K562 (cell line): ENCODE measurements around the gene DLGAP1. TPM values are rescaled to one million over a fixed set of nuclear protein-coding genes. Genes with fewer than 3 reads are reported as not detected.

Experiments used
- PTTG1 ChIP-seq: fragments of 450-650 bp; IDR thresholded peaks from 2 replicates; pipeline ENCODE4 v1.6.1; 2016; ENCODE audit warnings: low read depth, mild to moderate bottlenecking, missing genetic modification characterization, missing compliant biosample characterization
- RBFOX2 ChIP-seq: fragments of 200-400 bp; formaldehyde crosslinking; IDR thresholded peaks from 2 replicates; pipeline ENCODE4 v1.6.1; 2017; ENCODE audit warnings: low read depth, mild to moderate bottlenecking, low read length, moderate library complexity
- SMARCC2 ChIP-seq: fragments of 450-650 bp; IDR thresholded peaks from 2 replicates; pipeline ENCODE4 v1.6.1; 2017; ENCODE audit warnings: antibody characterized with exemption, moderate library complexity, mild to moderate bottlenecking, low read depth
- ZBTB17 ChIP-seq: fragments of 450-650 bp; formaldehyde crosslinking; IDR thresholded peaks from 2 replicates; pipeline ENCODE4 v1.4.0; 2020; ENCODE audit warnings: mild to moderate bottlenecking
- ZNF197 ChIP-seq: fragments of 200-800 bp; sonication (Bioruptor generic); IDR thresholded peaks from 2 replicates; pipeline ENCODE4 v1.6.1; 2016; ENCODE audit warnings: low read depth, missing genetic modification characterization, missing compliant biosample characterization
- ZNF764 ChIP-seq: fragments of 250-450 bp; sonication (Bioruptor Pico); IDR thresholded peaks from 2 replicates; pipeline ENCODE4 v1.4.0; 2020; ENCODE audit warnings: low read depth, mild to moderate bottlenecking, moderate library complexity
- ZNF766 ChIP-seq: fragments of 200-800 bp; sonication (Bioruptor generic); conservative IDR thresholded peaks from 2 replicates; pipeline ENCODE4 v1.6.1; 2016; ENCODE audit warnings: missing genetic modification characterization, missing compliant biosample characterization
- polyA plus RNA-seq, 8 experiments: library from polyadenylated mRNA; depleted of rRNA in 4 of 8; stranded (reverse) in 5 of 8; unstranded in 3 of 8; fragments of >200 nt; fragmentation: Nextera tagmentation in 2 of 8; fragmentation: Illumina TruSeq in 1 of 8; extraction: Ambion mirVana in 2 of 8; extraction: Trizol in 1 of 8; gene quantifications; 2 replicates each; pipeline versions ENCODE4 v1.2.1 to v1.2.3, GENCODE V29; 2011 to 2014; ENCODE audit warnings: inconsistent platforms in 1 of 8, missing spikeins in 1 of 8
- total RNA-seq, 7 experiments: library from RNA; depleted of rRNA in 6 of 7; stranded (reverse); fragments of >200 nt in 6 of 7; fragmentation: Illumina TruSeq in 2 of 7; extraction: Trizol in 2 of 7; gene quantifications; 2 replicates each; pipeline versions ENCODE4 v1.2.1 to v1.2.3, GENCODE V29; 2011 to 2021; ENCODE audit warnings: low replicate concordance in 1 of 7
- TF ChIP-seq, protein P1 (sequence below): sonication (generic); formaldehyde crosslinking; IDR thresholded peaks from 2 replicates; pipeline ENCODE4 v1.8.0; 2022; ENCODE audit warnings: mild to moderate bottlenecking, missing genetic modification reagents
- TF ChIP-seq, protein P2 (sequence below): sonication (generic); formaldehyde crosslinking; IDR thresholded peaks from 2 replicates; pipeline ENCODE4 v1.9.0; 2022; ENCODE audit warnings: mild to moderate bottlenecking, missing genetic modification reagents
- TF ChIP-seq, protein P3 (sequence below), 3 experiments: fragments of 200-800 bp in 1 of 3; sonication (Bioruptor generic) in 1 of 3; sonication (generic) in 1 of 3; formaldehyde crosslinking in 1 of 3; IDR thresholded peaks; 2 replicates each; pipeline versions ENCODE4 v1.6.1 to v1.8.0; 2016 to 2022; ENCODE audit warnings: mild to moderate bottlenecking in 2 of 3, missing compliant biosample characterization in 2 of 3, missing genetic modification characterization in 2 of 3, missing genetic modification reagents in 1 of 3
- TF ChIP-seq, protein P4 (sequence below), 2 experiments: fragments of 250-450 bp in 1 of 2; fragments of 450-650 bp in 1 of 2; sonication (Bioruptor Pico) in 1 of 2; IDR thresholded peaks; 2 replicates each; pipeline versions ENCODE4 v1.6.1 to v1.8.0; 2016 to 2021; ENCODE audit warnings: mild to moderate bottlenecking in 2 of 2, moderate library complexity in 2 of 2, missing compliant biosample characterization in 1 of 2, missing genetic modification characterization in 1 of 2
- TF ChIP-seq, protein P5 (sequence below): fragments of 450-650 bp; formaldehyde crosslinking; IDR thresholded peaks from 2 replicates; pipeline ENCODE4 v1.4.0; 2020; ENCODE audit warnings: mild to moderate bottlenecking, mixed read lengths

DLGAP1 gene
- total and polyA plus RNA-seq, 9 of the 15 experiments (the other 6 are each of a cell fraction or from before 2014, with no cell fraction given): 0.04 to 0.22 (median 0.08) TPM

DNA sequence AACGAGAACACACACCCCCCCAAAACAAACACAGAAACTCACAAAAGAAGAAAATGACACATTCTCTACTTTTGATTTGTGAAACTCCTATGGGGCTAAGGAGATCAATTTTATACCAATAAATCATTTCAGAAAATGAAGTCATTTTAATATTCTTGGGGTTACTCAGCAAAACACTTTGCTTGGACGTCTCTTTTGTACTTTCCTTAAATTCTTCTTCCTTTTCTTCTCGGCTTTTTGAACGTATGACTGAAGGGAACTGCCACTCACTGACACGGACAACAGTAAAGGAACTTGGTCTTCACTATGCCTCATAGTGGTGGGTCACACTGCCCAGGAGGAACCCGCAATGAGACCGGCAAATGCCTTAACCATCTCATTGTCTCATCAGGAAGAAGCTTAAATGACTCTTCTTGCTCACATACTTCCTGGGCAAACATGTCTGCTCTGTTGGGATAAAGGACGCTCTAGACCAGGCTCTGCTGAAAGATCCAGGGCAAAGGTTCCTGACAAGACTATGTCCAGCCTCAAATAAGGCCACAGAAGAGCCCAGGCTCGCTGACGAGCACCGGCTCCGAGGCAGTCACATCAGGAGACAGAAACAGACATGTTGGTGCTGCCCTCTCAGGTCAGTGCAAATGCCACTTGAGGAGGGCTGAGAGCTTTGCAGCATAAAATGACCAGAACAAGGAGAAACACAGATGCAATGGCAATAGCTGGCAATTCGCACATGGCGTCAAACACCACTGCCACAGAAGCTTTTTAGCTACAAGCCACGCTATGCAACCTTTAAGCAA is 799.7 kb downstream of the DLGAP1 start (continued):
- TF ChIP-seq, protein P1, sequence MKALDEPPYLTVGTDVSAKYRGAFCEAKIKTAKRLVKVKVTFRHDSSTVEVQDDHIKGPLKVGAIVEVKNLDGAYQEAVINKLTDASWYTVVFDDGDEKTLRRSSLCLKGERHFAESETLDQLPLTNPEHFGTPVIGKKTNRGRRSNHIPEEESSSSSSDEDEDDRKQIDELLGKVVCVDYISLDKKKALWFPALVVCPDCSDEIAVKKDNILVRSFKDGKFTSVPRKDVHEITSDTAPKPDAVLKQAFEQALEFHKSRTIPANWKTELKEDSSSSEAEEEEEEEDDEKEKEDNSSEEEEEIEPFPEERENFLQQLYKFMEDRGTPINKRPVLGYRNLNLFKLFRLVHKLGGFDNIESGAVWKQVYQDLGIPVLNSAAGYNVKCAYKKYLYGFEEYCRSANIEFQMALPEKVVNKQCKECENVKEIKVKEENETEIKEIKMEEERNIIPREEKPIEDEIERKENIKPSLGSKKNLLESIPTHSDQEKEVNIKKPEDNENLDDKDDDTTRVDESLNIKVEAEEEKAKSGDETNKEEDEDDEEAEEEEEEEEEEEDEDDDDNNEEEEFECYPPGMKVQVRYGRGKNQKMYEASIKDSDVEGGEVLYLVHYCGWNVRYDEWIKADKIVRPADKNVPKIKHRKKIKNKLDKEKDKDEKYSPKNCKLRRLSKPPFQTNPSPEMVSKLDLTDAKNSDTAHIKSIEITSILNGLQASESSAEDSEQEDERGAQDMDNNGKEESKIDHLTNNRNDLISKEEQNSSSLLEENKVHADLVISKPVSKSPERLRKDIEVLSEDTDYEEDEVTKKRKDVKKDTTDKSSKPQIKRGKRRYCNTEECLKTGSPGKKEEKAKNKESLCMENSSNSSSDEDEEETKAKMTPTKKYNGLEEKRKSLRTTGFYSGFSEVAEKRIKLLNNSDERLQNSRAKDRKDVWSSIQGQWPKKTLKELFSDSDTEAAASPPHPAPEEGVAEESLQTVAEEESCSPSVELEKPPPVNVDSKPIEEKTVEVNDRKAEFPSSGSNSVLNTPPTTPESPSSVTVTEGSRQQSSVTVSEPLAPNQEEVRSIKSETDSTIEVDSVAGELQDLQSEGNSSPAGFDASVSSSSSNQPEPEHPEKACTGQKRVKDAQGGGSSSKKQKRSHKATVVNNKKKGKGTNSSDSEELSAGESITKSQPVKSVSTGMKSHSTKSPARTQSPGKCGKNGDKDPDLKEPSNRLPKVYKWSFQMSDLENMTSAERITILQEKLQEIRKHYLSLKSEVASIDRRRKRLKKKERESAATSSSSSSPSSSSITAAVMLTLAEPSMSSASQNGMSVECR: no peak
- TF ChIP-seq ZBTB17 (CRISPR knock-in tag): peak; percentile 44; the same call in 1 of the 2 replicates
- TF ChIP-seq ZNF766: no peak
- TF ChIP-seq, protein P2, sequence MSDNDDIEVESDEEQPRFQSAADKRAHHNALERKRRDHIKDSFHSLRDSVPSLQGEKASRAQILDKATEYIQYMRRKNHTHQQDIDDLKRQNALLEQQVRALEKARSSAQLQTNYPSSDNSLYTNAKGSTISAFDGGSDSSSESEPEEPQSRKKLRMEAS (CRISPR knock-in tag): peak; percentile 33; the same call in 1 of the 2 replicates
- TF ChIP-seq, protein P3, sequence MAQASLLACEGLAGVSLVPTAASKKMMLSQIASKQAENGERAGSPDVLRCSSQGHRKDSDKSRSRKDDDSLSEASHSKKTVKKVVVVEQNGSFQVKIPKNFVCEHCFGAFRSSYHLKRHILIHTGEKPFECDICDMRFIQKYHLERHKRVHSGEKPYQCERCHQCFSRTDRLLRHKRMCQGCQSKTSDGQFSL (CRISPR knock-in tag; IDR thresholded peaks at IDR 0.05): no peak
- TF ChIP-seq, protein P3 (tag; IDR thresholded peaks at IDR 0.05): peak in 1 of 2 experiments; percentile 55; a peak in 2 of 4 replicates
- TF ChIP-seq PTTG1: peak; percentile 23; the same call in 1 of the 2 replicates
- TF ChIP-seq, protein P4, sequence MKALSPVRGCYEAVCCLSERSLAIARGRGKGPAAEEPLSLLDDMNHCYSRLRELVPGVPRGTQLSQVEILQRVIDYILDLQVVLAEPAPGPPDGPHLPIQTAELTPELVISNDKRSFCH (CRISPR knock-in tag; IDR thresholded peaks at IDR 0.05): no peak
- TF ChIP-seq, protein P4 (tag; IDR thresholded peaks at IDR 0.05): peak; percentile 94
- TF ChIP-seq SMARCC2: no peak
- TF ChIP-seq, protein P5, sequence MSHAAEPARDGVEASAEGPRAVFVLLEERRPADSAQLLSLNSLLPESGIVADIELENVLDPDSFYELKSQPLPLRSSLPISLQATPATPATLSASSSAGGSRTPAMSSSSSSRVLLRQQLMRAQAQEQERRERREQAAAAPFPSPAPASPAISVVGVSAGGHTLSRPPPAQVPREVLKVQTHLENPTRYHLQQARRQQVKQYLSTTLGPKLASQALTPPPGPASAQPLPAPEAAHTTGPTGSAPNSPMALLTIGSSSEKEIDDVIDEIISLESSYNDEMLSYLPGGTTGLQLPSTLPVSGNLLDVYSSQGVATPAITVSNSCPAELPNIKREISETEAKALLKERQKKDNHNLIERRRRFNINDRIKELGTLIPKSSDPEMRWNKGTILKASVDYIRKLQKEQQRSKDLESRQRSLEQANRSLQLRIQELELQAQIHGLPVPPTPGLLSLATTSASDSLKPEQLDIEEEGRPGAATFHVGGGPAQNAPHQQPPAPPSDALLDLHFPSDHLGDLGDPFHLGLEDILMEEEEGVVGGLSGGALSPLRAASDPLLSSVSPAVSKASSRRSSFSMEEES (CRISPR knock-in tag): no peak; the same call in 1 of the 2 replicates
- TF ChIP-seq ZNF197: no peak
- no peak for TF ChIP-seq ZNF764 (CRISPR knock-in tag)
- no peak; the same call in 1 of the 2 replicates for TF ChIP-seq RBFOX2
